H1 (cell line): Measurements from ENCODE around the gene MMP19.

ENCODE experiments used
- BCL11A ChIP-seq, 2 experiments: IDR thresholded peaks; one replicate each; pipeline ENCODE4 v1.6.1; 2011; ENCODE audit warnings: low read depth in 2 of 2, low read length in 2 of 2, mild to moderate bottlenecking in 2 of 2
- BRCA1 ChIP-seq: IDR thresholded peaks from 2 replicates; pipeline ENCODE4 v1.6.1; 2012; ENCODE audit warnings: low read depth, low read length, improper control_type of control experiment
- CHD1 ChIP-seq: IDR thresholded peaks from 2 replicates; pipeline ENCODE4 v1.6.1; 2012; ENCODE audit warnings: low read depth, low read length, improper control_type of control experiment
- CTCF ChIP-seq, 3 experiments: IDR thresholded peaks; 1 replicate in 2 of 3; 2 replicates in 1 of 3; pipeline versions ENCODE4 v1.5.1 to v1.6.1; 2011; ENCODE audit warnings: low read length in 3 of 3, mild to moderate bottlenecking in 3 of 3, inconsistent platforms in 2 of 3, low read depth in 1 of 3, moderate library complexity in 1 of 3; ENCODE audit not compliant: insufficient read depth in 1 of 3; ENCODE audit errors: control extremely low read depth in 1 of 3
- EGR1 ChIP-seq: IDR thresholded peaks from 2 replicates; pipeline ENCODE4 v1.6.1; 2011; ENCODE audit warnings: low read depth, low read length, borderline replicate concordance
- GTF2F1 ChIP-seq: IDR thresholded peaks from 2 replicates; pipeline ENCODE4 v1.6.1; 2012; ENCODE audit warnings: low read depth, low read length, improper control_type of control experiment, borderline replicate concordance
- RNF2 ChIP-seq: fragments of 200-900, 300-1000 bp; sonication (generic); IDR thresholded peaks from 2 replicates; pipeline ENCODE4 v1.7.1; 2016; ENCODE audit warnings: borderline replicate concordance, low read depth, mild to moderate bottlenecking, antibody characterized with exemption, low read length; ENCODE audit not compliant: poor library complexity, severe bottlenecking; ENCODE audit errors: missing control alignments
- TAF1 ChIP-seq: IDR thresholded peaks from 2 replicates; pipeline ENCODE4 v1.6.1; 2011; ENCODE audit warnings: mild to moderate bottlenecking, low read depth, low read length
- TBP ChIP-seq: IDR thresholded peaks from 2 replicates; pipeline ENCODE4 v1.6.1; 2011; ENCODE audit warnings: low read depth, low read length, improper control_type of control experiment

- no peak for TF ChIP-seq TBP
- TF ChIP-seq TAF1: no peak
- TF ChIP-seq CTCF (IDR thresholded peaks at IDR 0.05; ENCODE audit: control extremely low read depth in 1 of 3, insufficient read depth in 1 of 3, low read depth in 1 of 3, low read length in 3 of 3): no peak
- TF ChIP-seq BRCA1: no peak
- TF ChIP-seq GTF2F1: no peak
- no peak for TF ChIP-seq CHD1
- TF ChIP-seq BCL11A (IDR thresholded peaks at IDR 0.05; ENCODE audit: low read depth in 2 of 2, low read length in 2 of 2): no peak
- no peak for TF ChIP-seq RNF2
- no peak for TF ChIP-seq EGR1
These were observed 31.7 kb upstream of the MMP19 start for GRCh38 chr12:55874443-55874842.
